RCC 7860 (cell line): ENCODE results near the gene SPESP1.

Source experiments
- DNase-seq: peaks from one replicate; pipeline ENCODE4 v3.0.0-alpha.2; 2015; ENCODE audit warnings: low spot score
- FAIRE-seq: peaks from 2 replicates; lab custom pipeline; 2012; peaks lifted over from hg19 to GRCh38; lab: Jason Lieb, UNC

SPESP1 gene

GRCh38 chr15:68930268-68931022 lies at the start of gene SPESP1:
Gene SPESP1 (plus strand): TSS chr15:68930525. CDS start chr15:68930654, 129 bp downstream.
- FAIRE-seq (no peak), DNase-seq (no peak)

DNA sequence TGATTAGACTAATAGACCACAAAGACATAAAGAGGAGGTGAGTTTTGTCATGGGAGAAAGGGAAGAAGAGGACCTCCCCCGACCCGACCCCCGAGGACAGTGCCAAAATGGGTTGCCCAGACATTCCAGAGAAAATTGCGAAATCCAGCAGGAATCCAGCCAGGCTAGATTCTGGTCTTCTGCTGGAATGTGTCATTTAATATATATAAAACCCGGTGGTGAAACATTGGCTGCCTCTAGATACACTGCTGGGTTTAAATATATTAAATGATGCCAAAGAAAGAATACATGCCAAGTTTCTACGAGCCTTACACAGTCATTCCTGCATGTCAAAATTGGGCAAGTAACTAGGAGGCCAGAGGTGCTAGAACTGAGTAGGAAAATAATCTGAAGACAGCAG lies 45.3 kb upstream of the SPESP1 start:
- FAIRE-seq: no peak
- DNase-seq: no peak

GRCh38 chr15:68887120-68887519 lies 43.2 kb upstream of the SPESP1 start:
- FAIRE-seq: no peak
- no peak for DNase-seq

DNA sequence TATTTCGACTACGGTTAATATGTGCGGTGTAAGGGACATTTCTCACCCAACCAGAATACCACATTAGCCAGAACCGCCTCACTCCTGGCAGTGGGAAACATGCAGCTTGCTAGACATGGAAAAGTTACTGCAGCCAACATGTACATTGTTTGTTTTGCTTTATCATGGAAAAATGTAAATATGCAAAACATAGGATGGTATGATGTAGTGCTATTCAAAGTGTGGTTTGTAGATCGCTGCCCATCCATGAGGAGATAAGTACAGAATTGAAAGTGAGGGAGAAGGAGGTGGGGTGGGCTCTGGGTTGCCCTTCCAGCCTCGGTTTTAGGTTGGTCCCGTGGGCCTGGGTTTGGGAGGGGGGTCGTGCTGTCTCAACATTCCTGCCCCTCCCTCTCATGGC lies 42.5 kb upstream of the SPESP1 start:
- DNase-seq (no peak), FAIRE-seq (no peak)

- FAIRE-seq: no peak
Measured at GRCh38 chr15:68888419-68888818, 41.9 kb upstream of the SPESP1 start.

GRCh38 chr15:68894208-68894607 lies 36.1 kb upstream of the SPESP1 start:
- FAIRE-seq (no peak), DNase-seq (no peak)

More at GRCh38 chr15:68888419-68888818, 41.9 kb upstream of the SPESP1 start:
- DNase-seq: no peak

DNA sequence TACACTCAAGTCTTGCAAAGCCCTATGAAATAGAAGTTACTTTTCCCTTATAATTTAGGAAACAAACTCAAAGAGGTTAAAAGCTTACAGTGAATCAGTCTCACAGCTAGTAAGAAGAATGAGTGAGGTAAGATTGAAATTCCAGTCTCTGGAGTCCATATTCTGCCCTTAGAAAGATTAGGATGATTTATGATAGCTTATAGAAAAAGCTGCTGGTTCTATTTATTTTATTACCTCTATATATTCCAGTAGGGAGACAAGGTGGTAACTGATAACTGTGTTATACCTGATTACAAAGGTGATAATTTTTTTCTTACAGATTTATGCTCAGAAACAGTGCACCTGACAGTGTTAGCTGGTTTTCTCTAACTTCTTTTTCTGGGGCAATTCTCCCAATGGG lies 34.1 kb upstream of the SPESP1 start:
- FAIRE-seq (no peak), DNase-seq (no peak)

- FAIRE-seq (no peak), DNase-seq (no peak)
Measured at GRCh38 chr15:68897016-68897415, 33.3 kb upstream of the SPESP1 start.

- FAIRE-seq (no peak), DNase-seq (no peak)
Measured at GRCh38 chr15:68900027-68900426, 30.3 kb upstream of the SPESP1 start.

DNA sequence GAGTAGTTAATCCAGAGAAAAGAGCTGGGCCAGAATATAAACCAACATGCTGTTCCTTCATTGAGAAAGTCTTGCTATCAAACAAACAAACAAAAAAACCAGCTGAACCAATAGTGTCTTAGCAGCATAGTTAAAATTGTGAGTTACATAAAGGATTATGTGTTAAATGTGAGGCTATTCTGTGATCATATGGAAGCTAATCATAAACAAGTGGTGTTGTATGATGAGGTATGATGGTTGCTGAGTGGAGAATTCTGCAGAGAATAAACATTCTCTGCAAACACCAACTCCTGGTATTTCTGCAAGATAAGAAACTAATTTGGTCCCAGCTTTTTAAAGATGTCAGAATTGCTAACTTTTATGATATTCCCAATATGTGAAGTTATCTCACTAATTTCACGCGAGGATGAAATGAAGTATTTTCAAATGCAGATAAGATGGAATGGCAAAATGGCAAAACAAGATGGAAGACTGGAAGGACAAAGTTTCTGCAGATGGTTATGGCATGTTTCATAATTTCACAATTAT lies 22.9 kb upstream of the SPESP1 start:
- DNase-seq (no peak), FAIRE-seq (no peak)

DNA sequence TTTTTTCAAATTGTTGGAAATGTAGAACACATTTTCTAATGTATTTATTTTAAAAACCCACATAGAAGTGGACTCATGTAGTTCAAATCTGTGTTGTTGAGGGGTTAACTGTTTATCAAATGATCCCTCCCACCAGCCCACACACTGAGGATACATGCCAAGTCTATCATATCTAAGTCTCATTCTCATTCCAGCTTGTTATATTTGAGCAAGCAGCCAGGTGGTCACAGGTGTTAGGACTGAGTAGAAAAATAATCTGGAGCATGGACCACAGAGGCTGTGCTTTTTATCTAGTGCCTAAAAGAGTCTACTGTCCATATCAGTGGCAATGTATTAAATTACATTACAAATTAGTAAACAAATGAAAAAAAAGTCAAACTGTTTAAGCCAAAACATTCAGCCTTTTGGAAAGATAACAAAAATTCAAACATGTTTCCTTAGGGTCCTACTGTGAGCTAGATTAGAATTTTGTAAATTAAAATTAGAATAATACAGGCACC lies 20.7 kb upstream of the SPESP1 start:
- no peak for FAIRE-seq
- DNase-seq: no peak

DNA sequence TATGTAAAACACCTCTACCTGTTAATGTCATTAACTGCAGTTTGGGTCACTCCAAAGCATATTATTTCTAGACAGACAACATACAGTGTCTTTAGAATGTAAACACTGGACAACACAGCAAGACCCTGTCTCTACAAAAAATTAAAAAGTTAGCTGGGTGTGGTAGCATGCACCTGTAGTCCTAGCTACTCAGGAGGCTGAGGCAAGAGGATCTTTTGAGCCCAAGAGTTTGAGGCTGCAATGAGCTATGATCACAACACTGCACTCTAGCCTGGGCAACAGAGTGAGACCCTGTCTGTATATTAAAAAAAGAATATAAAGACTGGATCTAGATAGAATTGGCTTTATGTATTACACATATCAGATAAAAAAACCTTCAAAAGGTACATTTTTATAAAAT lies 20.0 kb upstream of the SPESP1 start:
- DNase-seq: no peak
- FAIRE-seq: no peak

- DNase-seq: no peak
- no peak for FAIRE-seq
Measured at GRCh38 chr15:68910816-68911215, 19.5 kb upstream of the SPESP1 start.

- DNase-seq (no peak), FAIRE-seq (no peak)
Measured at GRCh38 chr15:68921926-68922325, 8.4 kb upstream of the SPESP1 start.

- peak; percentile 33 for DNase-seq
- FAIRE-seq: peak; percentile 58
Measured at GRCh38 chr15:68924866-68925560, 5.3 kb upstream of the SPESP1 start.

- DNase-seq: no peak
- no peak for FAIRE-seq
Measured at GRCh38 chr15:68933001-68933400, 2.7 kb downstream of the SPESP1 start.

DNA sequence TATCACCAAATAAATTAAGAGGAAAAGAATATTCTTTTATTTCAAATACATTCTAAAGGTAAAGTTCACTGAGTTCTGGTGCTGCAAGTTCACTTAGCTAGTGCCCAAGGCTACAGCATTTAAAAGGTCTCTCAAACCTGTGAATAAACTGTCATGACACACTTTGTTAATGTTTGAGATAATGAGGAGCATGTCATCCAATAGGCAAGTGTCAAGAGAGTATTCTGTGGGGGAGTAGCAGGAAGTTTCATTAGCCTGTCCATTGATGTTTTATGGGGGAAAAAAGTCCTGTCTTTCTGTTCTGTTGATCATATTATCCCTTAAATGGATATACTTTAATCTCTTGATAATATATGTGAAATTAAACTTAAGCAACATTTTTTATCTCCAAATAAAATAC lies 4.0 kb downstream of the SPESP1 start:
- FAIRE-seq: no peak
- no peak for DNase-seq

- FAIRE-seq: no peak
- no peak for DNase-seq
Measured at GRCh38 chr15:68935400-68935937, 5.1 kb downstream of the SPESP1 start.

GRCh38 chr15:68939501-68939900 lies 9.2 kb downstream of the SPESP1 start:
- FAIRE-seq (no peak), DNase-seq (no peak)

GRCh38 chr15:68951813-68952212 lies 21.5 kb downstream of the SPESP1 start:
- FAIRE-seq: no peak
- DNase-seq: no peak

GRCh38 chr15:68957696-68958095 lies 27.4 kb downstream of the SPESP1 start:
- no peak for FAIRE-seq
- DNase-seq: no peak

DNA sequence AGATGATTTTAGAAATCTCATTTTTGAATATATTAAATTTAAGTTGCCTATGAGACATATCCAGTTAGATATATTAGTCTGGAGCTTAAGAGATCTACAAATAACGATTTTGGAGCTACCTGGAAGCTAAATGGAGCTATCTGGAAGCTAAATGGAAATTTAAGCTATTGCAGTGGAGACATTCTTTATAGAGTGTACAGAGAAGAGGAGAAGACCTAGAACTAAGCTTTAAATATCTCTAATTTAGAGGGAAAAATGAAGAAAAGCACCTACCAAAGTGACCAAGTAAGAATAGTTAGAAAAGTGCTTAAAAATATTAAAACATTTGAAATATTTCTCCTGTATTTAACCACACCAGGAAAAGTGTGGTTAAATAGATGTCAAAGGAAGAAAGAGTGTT lies 28.3 kb downstream of the SPESP1 start:
- FAIRE-seq: no peak

More for the DNA sequence above, 28.3 kb downstream of the SPESP1 start:
- no peak for DNase-seq
